H1 (cell line): Measurements from ENCODE around the gene MIB1. TPM values are rescaled to one million over a fixed set of nuclear protein-coding genes. Genes with fewer than 3 reads are reported as not detected.

Experiments
- CTCF ChIA-PET: fragments of 300-600 bp; sonication (Branson Sonifier 250); formaldehyde crosslinking; loops from one replicate; lab custom pipeline; 2021; ENCODE audit not compliant: partially characterized antibody; lab: Charles Lee
- POLR2A ChIA-PET: fragments of 300-600 bp; sonication (Branson Sonifier 250); formaldehyde crosslinking; loops from one replicate; lab custom pipeline; 2021; ENCODE audit warnings: inconsistent platforms; ENCODE audit not compliant: partially characterized antibody; lab: Charles Lee
- DNase-seq, 2 experiments: peaks; one replicate each; pipeline versions ENCODE4 v3.0.0 to v3.0.0-alpha.2; 2010 to 2022; ENCODE audit warnings: low spot score in 2 of 2, low read depth in 1 of 2, mixed read lengths in 1 of 2
- FAIRE-seq: peaks from 2 replicates; lab custom pipeline; 2011; peaks lifted over from hg19 to GRCh38; lab: Jason Lieb, UNC
- H2AFZ ChIP-seq: 2 replicates; pipeline ENCODE4 v1.8.1; 2012; ENCODE audit warnings: low read length, inconsistent platforms
- H2AK5ac ChIP-seq: 2 replicates; pipeline ENCODE4 v1.6.1; 2013; ENCODE audit warnings: low read depth, low read length
- H2BK120ac ChIP-seq: replicated peaks from 2 replicates; pipeline ENCODE3; 2013; ENCODE audit warnings: low read depth, low read length, inconsistent platforms
- H2BK12ac ChIP-seq: 2 replicates; pipeline ENCODE4 v1.6.1; 2013; ENCODE audit warnings: low read depth, low read length
- H2BK15ac ChIP-seq: 2 replicates; pipeline ENCODE4 v1.6.1; 2013; ENCODE audit warnings: low read length
- H2BK20ac ChIP-seq: 2 replicates; pipeline ENCODE4 v1.6.1; 2013; ENCODE audit warnings: low read length
- H2BK5ac ChIP-seq: 2 replicates; pipeline ENCODE4 v1.6.1; 2013; ENCODE audit warnings: low read depth, low read length
- H3K14ac ChIP-seq: 2 replicates; pipeline ENCODE4 v1.6.1; 2013; ENCODE audit warnings: inconsistent platforms; ENCODE audit not compliant: insufficient read length
- H3K18ac ChIP-seq: 2 replicates; pipeline ENCODE4 v1.6.1; 2013; ENCODE audit warnings: low read length; ENCODE audit errors: extremely low read depth
- H3K23ac ChIP-seq: 2 replicates; pipeline ENCODE4 v1.6.1; 2013; ENCODE audit warnings: inconsistent platforms; ENCODE audit not compliant: insufficient read length
- H3K23me2 ChIP-seq: 2 replicates; pipeline ENCODE4 v1.6.1; 2013; ENCODE audit warnings: low read depth, low read length
- H3K27ac ChIP-seq: 2 replicates; pipeline ENCODE4 v1.6.1; 2011; ENCODE audit warnings: low read depth, low read length, inconsistent platforms
- H3K27me3 ChIP-seq, 4 experiments: replicated peaks in 1 of 4; 1 replicate in 1 of 4; 2 replicates in 3 of 4; pipeline versions ENCODE4 v1.6.1 to v1.8.1; 2011 to 2013; ENCODE audit warnings: low read length in 3 of 4, mild to moderate bottlenecking in 3 of 4, inconsistent platforms in 2 of 4, mixed read lengths in 2 of 4, moderate library complexity in 1 of 4; ENCODE audit not compliant: control insufficient read depth in 3 of 4, insufficient read depth in 3 of 4; ENCODE audit errors: extremely low read depth in 1 of 4
- H3K36me3 ChIP-seq, 4 experiments: 2 replicates each; pipeline versions ENCODE4 v1.6.1 to v1.8.1; 2011 to 2013; ENCODE audit warnings: mild to moderate bottlenecking in 4 of 4, low read length in 3 of 4, moderate library complexity in 2 of 4, control low read depth in 1 of 4, inconsistent platforms in 1 of 4; ENCODE audit not compliant: insufficient read depth in 4 of 4, control insufficient read depth in 2 of 4
- H3K4ac ChIP-seq: replicated peaks from 2 replicates; pipeline ENCODE3; 2013; ENCODE audit warnings: low read length, low read depth, mixed read lengths, inconsistent platforms; ENCODE audit not compliant: insufficient read length
- H3K4me1 ChIP-seq, 4 experiments: replicated peaks in 1 of 4; 1 replicate in 1 of 4; 2 replicates in 3 of 4; pipeline versions ENCODE4 v1.6.1 to v1.8.1; 2011 to 2013; ENCODE audit warnings: low read length in 3 of 4, inconsistent platforms in 2 of 4, mixed read lengths in 1 of 4; ENCODE audit not compliant: insufficient read depth in 4 of 4, control insufficient read depth in 3 of 4
- H3K4me2 ChIP-seq, 2 experiments: 2 replicates each; pipeline versions ENCODE4 v1.6.1 to v1.8.1; 2011 to 2013; ENCODE audit warnings: low read depth in 2 of 2, low read length in 2 of 2, control low read depth in 1 of 2, inconsistent platforms in 1 of 2, mild to moderate bottlenecking in 1 of 2; ENCODE audit not compliant: insufficient read depth in 1 of 2
- H3K4me3 ChIP-seq, 4 experiments: fragments of 200-600, 300-600 bp in 1 of 4; sonication (generic), shearing (Covaris generic), sonication (Bioruptor Twin) in 1 of 4; 2 replicates each; pipeline versions ENCODE4 v1.5.1 to v1.8.1; 2011 to 2016; ENCODE audit warnings: low read length in 4 of 4, low read depth in 3 of 4, control low read depth in 2 of 4, inconsistent platforms in 2 of 4, mild to moderate bottlenecking in 2 of 4, mixed read lengths in 1 of 4, moderate library complexity in 1 of 4; ENCODE audit not compliant: insufficient read depth in 2 of 4; ENCODE audit errors: extremely low read depth in 1 of 4
- H3K56ac ChIP-seq: replicated peaks from 2 replicates; pipeline ENCODE3; 2013; ENCODE audit warnings: low read depth, mild to moderate bottlenecking, mixed read lengths, low read length, inconsistent platforms; ENCODE audit not compliant: insufficient read length
- H3K79me1 ChIP-seq: 2 replicates; pipeline ENCODE4 v1.6.1; 2013; ENCODE audit warnings: low read depth, low read length, control low read depth
- H3K79me2 ChIP-seq, 2 experiments: 2 replicates each; pipeline versions ENCODE4 v1.6.1 to v1.8.1; 2012 to 2013; ENCODE audit warnings: low read length in 2 of 2, mild to moderate bottlenecking in 2 of 2, inconsistent platforms in 1 of 2; ENCODE audit not compliant: insufficient read depth in 2 of 2, control insufficient read depth in 1 of 2
- H3K9ac ChIP-seq, 4 experiments: replicated peaks in 1 of 4; 1 replicate in 1 of 4; 2 replicates in 3 of 4; pipeline versions ENCODE4 v1.6.1 to v1.8.1; 2011 to 2013; ENCODE audit warnings: low read depth in 3 of 4, low read length in 3 of 4, control low read depth in 2 of 4, mild to moderate bottlenecking in 2 of 4, moderate library complexity in 2 of 4, inconsistent platforms in 1 of 4; ENCODE audit errors: extremely low read depth in 1 of 4
- H3K9me3 ChIP-seq, 2 experiments: 2 replicates each; pipeline versions ENCODE4 v1.6.1 to v1.8.1; 2012 to 2013; ENCODE audit warnings: mild to moderate bottlenecking in 2 of 2, moderate library complexity in 2 of 2, control low read depth in 1 of 2, inconsistent platforms in 1 of 2, low read depth in 1 of 2, low read length in 1 of 2, mixed read lengths in 1 of 2; ENCODE audit not compliant: insufficient read depth in 2 of 2
- H4K20me1 ChIP-seq, 2 experiments: replicated peaks in 1 of 2; 2 replicates each; pipeline versions ENCODE3 to v1.8.1; 2011 to 2013; ENCODE audit warnings: inconsistent platforms in 2 of 2, low read length in 2 of 2, mild to moderate bottlenecking in 1 of 2; ENCODE audit not compliant: insufficient read depth in 2 of 2, control insufficient read depth in 1 of 2
- H4K5ac ChIP-seq: 2 replicates; pipeline ENCODE4 v1.6.1; 2013; ENCODE audit warnings: low read length, low read depth, mixed read lengths, inconsistent platforms; ENCODE audit not compliant: insufficient read length
- H4K8ac ChIP-seq: 2 replicates; pipeline ENCODE4 v1.8.0; 2013; ENCODE audit warnings: mild to moderate bottlenecking, moderate library complexity, low read length, inconsistent platforms; ENCODE audit not compliant: insufficient read depth; ENCODE audit errors: extremely low read depth
- H4K91ac ChIP-seq: replicated peaks from 2 replicates; pipeline ENCODE3; 2013; ENCODE audit warnings: low read length, mixed read lengths, inconsistent platforms; ENCODE audit not compliant: insufficient read length
- BRCA1 ChIP-seq: IDR thresholded peaks from 2 replicates; pipeline ENCODE4 v1.6.1; 2012; ENCODE audit warnings: low read depth, low read length, improper control_type of control experiment
- E2F6 ChIP-seq: IDR thresholded peaks from 2 replicates; pipeline ENCODE4 v1.6.1; 2012; ENCODE audit warnings: inconsistent platforms
- JUN ChIP-seq: IDR thresholded peaks from 2 replicates; pipeline ENCODE4 v1.6.1; 2011; ENCODE audit warnings: low read depth, mild to moderate bottlenecking, improper control_type of control experiment, low read length
- KDM5A ChIP-seq: fragments of 200-600 bp; IDR thresholded peaks from 2 replicates; pipeline ENCODE4 v1.7.1; 2012; ENCODE audit warnings: mild to moderate bottlenecking, low read length, inconsistent platforms, mixed read lengths
- MAFK ChIP-seq: IDR thresholded peaks from 2 replicates; pipeline ENCODE4 v1.6.1; 2012; ENCODE audit warnings: low read depth, mild to moderate bottlenecking, improper control_type of control experiment, low read length
- POLR2AphosphoS5 ChIP-seq: IDR thresholded peaks from 2 replicates; pipeline ENCODE4 v1.6.1; 2011; ENCODE audit warnings: low read depth, low read length
- RFX5 ChIP-seq: IDR thresholded peaks from 2 replicates; pipeline ENCODE4 v1.6.1; 2011; ENCODE audit warnings: low read depth, low read length, improper control_type of control experiment, borderline replicate concordance
- TAF7 ChIP-seq: optimal IDR thresholded peaks from 2 replicates; pipeline ENCODE3; 2011; ENCODE audit warnings: low read depth, mild to moderate bottlenecking, inconsistent platforms, low read length, moderate library complexity, borderline replicate concordance
- YY1 ChIP-seq: IDR thresholded peaks from 2 replicates; pipeline ENCODE4 v1.6.1; 2011; ENCODE audit warnings: low read depth, mild to moderate bottlenecking, low read length
- WGBS, 2 experiments: shearing (Covaris generic) in 1 of 2; methylation state at CpG; one replicate each; pipeline versions ENCODE4 v1.1.6 to v1.1.7; 2013 to 2015; ENCODE audit warnings: low lambda C conversion rate in 2 of 2, mixed read lengths in 2 of 2, inconsistent platforms in 1 of 2, low coverage in 1 of 2, missing lambda C conversion rate in 1 of 2; ENCODE audit not compliant: insufficient replicate concordance in 2 of 2, insufficient coverage in 1 of 2, insufficient read length in 1 of 2; ENCODE audit errors: extremely low coverage in 1 of 2, missing lambda C conversion rate in 1 of 2; 5-methylcytosine and 5-hydroxymethylcytosine counted together
- long read RNA-seq, 2 experiments: library from RNA in 1 of 2; library from capped mRNA in 1 of 2; stranded (forward); transcript quantifications; one replicate each; pipeline ENCODE4 v2.0.0, GENCODE V29; 2021; ENCODE audit warnings: inconsistent platforms in 1 of 2
- polyA minus RNA-seq, 3 experiments: library from RNA; depleted of rRNA, polyadenylated mRNA; stranded (reverse); fragments of >200 nt; gene quantifications; 1 replicate in 2 of 3; 2 replicates in 1 of 3; pipeline ENCODE4 v1.2.3, GENCODE V29; 2011
- polyA plus RNA-seq, 7 experiments: library from polyadenylated mRNA; depleted of rRNA in 3 of 7; stranded (reverse) in 5 of 7; unstranded in 2 of 7; fragments of >200 nt in 5 of 7; fragments of 200-250 nt in 2 of 7; gene quantifications; 1 replicate in 5 of 7; 2 replicates in 1 of 7; 4 replicates in 1 of 7; pipeline versions ENCODE4 v1.2.1 to v1.2.3, GENCODE V29; 2011 to 2013; ENCODE audit warnings: missing spikeins in 2 of 7, mixed read lengths in 2 of 7
- total RNA-seq: library from RNA; stranded (reverse); fragmentation: NEBNext Ultra II Directional; extraction: Animal tissue kit (Norgen Biotek cat#: 25700); gene quantifications from 2 replicates; pipeline ENCODE4 v1.2.1, GENCODE V29; 2021

Gene MIB1
- total RNA-seq, result 57.2 and 60.3 TPM in 2 replicates
- 6.1 and 8.2 TPM in 2 replicates for polyA plus RNA-seq (2011; rRNA removed)
- polyA plus RNA-seq (2011; cell fraction: cytosol; rRNA removed), result 11.8 TPM
- polyA plus RNA-seq (2011; cell fraction: nucleus; rRNA removed), result 11.1 TPM
- 16.6 to 26.4 TPM (median 23.8 TPM) in 4 replicates for polyA plus RNA-seq (2012, experiment 1 of 2)
- 0.89 TPM for polyA plus RNA-seq (2012, experiment 2 of 2)
- 16.3 TPM for polyA plus RNA-seq (2013, experiment 1 of 2)
- polyA plus RNA-seq (2013, experiment 2 of 2), result 14.5 TPM
- polyA minus RNA-seq (2011; rRNA and poly(A)+ RNA removed), result 114 and 144 TPM in 2 replicates
- polyA minus RNA-seq (2011; cell fraction: cytosol; rRNA and poly(A)+ RNA removed), result 48.9 TPM
- 63.6 TPM for polyA minus RNA-seq (2011; cell fraction: nucleus; rRNA and poly(A)+ RNA removed)
- long read RNA-seq, experiment 1, full-length matches to known transcripts, result 1 of 33 reads
- long read RNA-seq, experiment 1, partial matches to known transcripts, result 1 of 33 reads
- long read RNA-seq, experiment 1, other reads (novel, unspliced or antisense), result 31 of 33 reads
- long read RNA-seq, experiment 2, result 0 reads

GRCh38 chr18:21740538-21741311, at the start of gene MIB1:
Gene MIB1, plus strand, starts transcription at chr18:21740792. Its CDS starts 792 bp downstream, at chr18:21741584.
- H3K4me3 ChIP-seq, result peak within 1 kb of the TSS; percentile 83 to 94 (median 88)
- no peaks in the 10 kb centered on the region for H3K79me1 ChIP-seq
- H3K79me2 ChIP-seq, result peaks cover 15 to 43% of the 10 kb centered on the region in 2 experiments
- no peaks in the 10 kb centered on the region for H3K36me3 ChIP-seq
- no peak within 1 kb of the TSS for H3K14ac ChIP-seq
- FAIRE-seq (peak; percentile 60), DNase-seq (peak; percentile 90 to 99)
- CTCF ChIA-PET, result no interaction called here
- H2BK20ac ChIP-seq, result no peak within 1 kb of the TSS
- H3K4ac ChIP-seq, result peak within 1 kb of the TSS; percentile 38
- H3K9me3 ChIP-seq, result no peaks in the 10 kb centered on the region
- no peak within 1 kb of the TSS for H4K91ac ChIP-seq
- H3K56ac ChIP-seq, result no peak within 1 kb of the TSS
- H4K20me1 ChIP-seq, result peaks cover 12 to 19% of the 10 kb centered on the region in 2 experiments
- no peak within 1 kb of the TSS; the same call in 1 of the 2 replicates for H2BK15ac ChIP-seq
- H3K4me1 ChIP-seq, result peaks cover 2 to 8% (median 4%) of the 10 kb centered on the region in 4 experiments; a peak in 5 of 7 replicates
- H2AK5ac ChIP-seq, result no peak within 1 kb of the TSS
- H4K5ac ChIP-seq, result peak within 1 kb of the TSS; percentile 79
- H3K18ac ChIP-seq, result peak within 1 kb of the TSS; percentile 93
- peak within 1 kb of the TSS; percentile 54 for H2AFZ ChIP-seq
- H2BK12ac ChIP-seq, result no peak within 1 kb of the TSS
- H3K27ac ChIP-seq, result peak within 1 kb of the TSS; percentile 91
- H3K23ac ChIP-seq, result no peak within 1 kb of the TSS
- peaks cover 6% of the 10 kb centered on the region; the same call in 1 of the 2 replicates for H3K23me2 ChIP-seq
- peak within 1 kb of the TSS; percentile 80 to 88 for H3K4me2 ChIP-seq
- H4K8ac ChIP-seq, result peak within 1 kb of the TSS; percentile 93
- POLR2A ChIA-PET, result interaction anchor here (0.7 to 2.9 kb wide), 11 partner anchors 8 to 252 kb away, joined by 3 to 19 read pairs (median 3); partner anchors contain the start of genes ABHD3, ESCO1 and SNRPD1
- peak within 1 kb of the TSS; percentile 95 for H2BK5ac ChIP-seq
- H2BK120ac ChIP-seq, result no peak within 1 kb of the TSS
- 0% methylated on average over 40 of the region's 76 CpGs; no CpG with 5 or more reads in 1 of the 2 experiments for WGBS, 2 experiments
- no peaks in the 10 kb centered on the region for H3K27me3 ChIP-seq
- peak within 1 kb of the TSS; percentile 87 to 91 (median 88) for H3K9ac ChIP-seq
- TF ChIP-seq JUN (no peak), KDM5A (0 out of 2 replicates have a peak, but pooled peaks have one; percentile 30), E2F6 (no peak), YY1 (no peak), MAFK (no peak), BRCA1 (no peak), POLR2AphosphoS5 (peak; percentile 37), TAF7 (peak; percentile 18), RFX5 (no peak)
